ENCODE data around the gene LRRC36.
A peak's percentile ranks its signal among the peaks of the same experiment; 100 is the strongest.

Gene LRRC36

GRCh38 chr16:67393788-67394154 lies 67.2 kb downstream of the LRRC36 start:
- DNase-seq, result no peak
- TF ChIP-seq GATA1 (IDR thresholded peaks at IDR 0.05; ENCODE audit: low read depth, low read length), result no peak
- no peak for TF ChIP-seq POLR2A (IDR thresholded peaks at IDR 0.05; ENCODE audit: low read length)

- no peak for TF ChIP-seq POLR2A (IDR thresholded peaks at IDR 0.05; ENCODE audit: low read length)
- TF ChIP-seq GATA1 (IDR thresholded peaks at IDR 0.05; ENCODE audit: low read depth, low read length), result no peak
- DNase-seq, result no peak
Measured at GRCh38 chr16:67394155-67395104, 67.8 kb downstream of the LRRC36 start.

- no peak for DNase-seq
- no peak for TF ChIP-seq POLR2A (IDR thresholded peaks at IDR 0.05; ENCODE audit: low read length)
- no peak for TF ChIP-seq GATA1 (IDR thresholded peaks at IDR 0.05; ENCODE audit: low read depth, low read length)
Measured at GRCh38 chr16:67395105-67395457, 68.5 kb downstream of the LRRC36 start.

- TF ChIP-seq GATA1 (IDR thresholded peaks at IDR 0.05; ENCODE audit: low read depth, low read length), result no peak
- no peak for TF ChIP-seq POLR2A (IDR thresholded peaks at IDR 0.05; ENCODE audit: low read length)
- no peak for DNase-seq
Measured at GRCh38 chr16:67395458-67396158, 69.0 kb downstream of the LRRC36 start.

- TF ChIP-seq POLR2A (IDR thresholded peaks at IDR 0.05; ENCODE audit: low read length), result no peak
- TF ChIP-seq GATA1 (IDR thresholded peaks at IDR 0.05; ENCODE audit: low read depth, low read length), result no peak
- peak; percentile 59 to 66 for DNase-seq
Measured at GRCh38 chr16:67396159-67397035, 69.8 kb downstream of the LRRC36 start.

- DNase-seq, result no peak
- TF ChIP-seq GATA1 (IDR thresholded peaks at IDR 0.05; ENCODE audit: low read depth, low read length), result no peak
- no peak for TF ChIP-seq POLR2A (IDR thresholded peaks at IDR 0.05; ENCODE audit: low read length)
Measured at GRCh38 chr16:67397036-67397801, 70.6 kb downstream of the LRRC36 start.

- TF ChIP-seq GATA1 (IDR thresholded peaks at IDR 0.05; ENCODE audit: low read depth, low read length) (no peak), POLR2A (IDR thresholded peaks at IDR 0.05; ENCODE audit: low read length) (no peak)
- DNase-seq, result no peak
Measured at GRCh38 chr16:67397812-67398545, 71.4 kb downstream of the LRRC36 start.

GRCh38 chr16:67398546-67399217 lies 72.1 kb downstream of the LRRC36 start:
- TF ChIP-seq POLR2A (IDR thresholded peaks at IDR 0.05; ENCODE audit: low read length) (no peak), GATA1 (IDR thresholded peaks at IDR 0.05; ENCODE audit: low read depth, low read length) (no peak)
- no peak for DNase-seq

- peak; percentile 51 to 69 for DNase-seq
Measured at GRCh38 chr16:67399218-67399733, 72.7 kb downstream of the LRRC36 start.

GRCh38 chr16:67399749-67400704 lies 73.4 kb downstream of the LRRC36 start:
- no peak for TF ChIP-seq GATA1 (IDR thresholded peaks at IDR 0.05; ENCODE audit: low read depth, low read length)
- no peak for TF ChIP-seq POLR2A (IDR thresholded peaks at IDR 0.05; ENCODE audit: low read length)
- DNase-seq, result no peak

More at GRCh38 chr16:67399218-67399733, 72.7 kb downstream of the LRRC36 start:
- TF ChIP-seq GATA1 (IDR thresholded peaks at IDR 0.05; ENCODE audit: low read depth, low read length), result no peak
- TF ChIP-seq POLR2A (IDR thresholded peaks at IDR 0.05; ENCODE audit: low read length), result no peak

- TF ChIP-seq POLR2A (IDR thresholded peaks at IDR 0.05; ENCODE audit: low read length), result no peak
- no peak for TF ChIP-seq GATA1 (IDR thresholded peaks at IDR 0.05; ENCODE audit: low read depth, low read length)
- no peak for DNase-seq
Measured at GRCh38 chr16:67400901-67401300, 74.3 kb downstream of the LRRC36 start.
